Stimulated activated CD4-positive, alpha-beta T cell treated with anti-CD3 and anti-CD28 coated beads, Interleukin-12 subunit alpha, Interleukin-12 subunit beta, amount 100 ng/mL, for 48 hours (primary cell): ENCODE results near the gene C1QL4.
"Not testable (repeated sequence)": the region's sequence is repeated elsewhere in the genome, so short reads cannot be mapped to it uniquely, and the experiment has no call there.

Experiments
- DNase-seq, 3 donors: peaks; one replicate each; pipeline ENCODE4 v3.0.0-alpha.2; 2020; ENCODE audit warnings: low read depth in 2 of 3, low spot score in 1 of 3

Gene C1QL4

GRCh38 chr12:49336645-49337584 lies at the start of gene C1QL4:
TSS of gene C1QL4 (minus strand) at chr12:49337188. CDS start at chr12:49336477, 711 bp downstream.
- DNase-seq = peak; percentile 69 to 92 (median 84)

- DNase-seq = not testable (repeated sequence)
Observed at GRCh38 chr12:49380184-49380583, 43.2 kb upstream of the C1QL4 start.

- no peak for DNase-seq
Observed at GRCh38 chr12:49377386-49377785, 40.4 kb upstream of the C1QL4 start.

DNA sequence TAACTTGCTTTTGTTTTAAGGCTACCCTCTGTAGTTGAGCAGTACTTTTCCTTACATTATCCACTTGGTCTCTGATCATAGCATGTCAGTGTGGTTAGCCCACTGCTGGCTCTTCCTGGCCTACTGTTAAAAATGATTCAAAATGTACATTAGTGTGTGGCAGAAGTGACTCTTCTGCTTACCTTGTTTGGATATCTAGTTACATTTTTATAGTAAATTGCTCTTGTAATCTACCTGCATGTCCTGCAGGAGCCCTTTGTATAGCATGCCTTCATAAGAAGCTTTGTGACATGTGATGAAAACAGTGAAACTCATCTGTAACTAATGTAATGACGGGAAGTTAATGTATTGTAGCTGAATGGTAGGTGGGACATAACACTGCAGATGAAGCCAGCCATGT lies 38.4 kb upstream of the C1QL4 start:
- DNase-seq = no peak

- no peak for DNase-seq
Observed at GRCh38 chr12:49370539-49370938, 33.6 kb upstream of the C1QL4 start.

GRCh38 chr12:49369411-49370145 lies 32.6 kb upstream of the C1QL4 start:
- no peak for DNase-seq

DNA sequence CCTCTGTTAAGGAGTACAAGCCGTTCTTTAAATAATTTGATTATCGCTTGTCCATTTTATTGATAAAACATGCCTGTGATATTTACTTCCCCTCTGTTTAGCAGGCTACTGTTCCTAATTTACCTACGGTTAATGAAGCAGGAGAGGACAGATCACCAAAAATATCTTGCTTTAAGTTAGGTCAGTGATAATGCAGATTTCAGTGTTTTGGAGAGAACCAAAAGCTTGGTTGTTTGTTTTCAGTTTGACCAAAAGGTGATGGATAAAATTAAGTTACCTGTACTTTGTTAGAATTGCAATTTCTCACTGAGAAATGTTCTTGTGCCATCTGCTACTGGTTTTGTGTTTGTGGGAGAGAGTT lies 31.2 kb upstream of the C1QL4 start:
- DNase-seq = no peak

DNA sequence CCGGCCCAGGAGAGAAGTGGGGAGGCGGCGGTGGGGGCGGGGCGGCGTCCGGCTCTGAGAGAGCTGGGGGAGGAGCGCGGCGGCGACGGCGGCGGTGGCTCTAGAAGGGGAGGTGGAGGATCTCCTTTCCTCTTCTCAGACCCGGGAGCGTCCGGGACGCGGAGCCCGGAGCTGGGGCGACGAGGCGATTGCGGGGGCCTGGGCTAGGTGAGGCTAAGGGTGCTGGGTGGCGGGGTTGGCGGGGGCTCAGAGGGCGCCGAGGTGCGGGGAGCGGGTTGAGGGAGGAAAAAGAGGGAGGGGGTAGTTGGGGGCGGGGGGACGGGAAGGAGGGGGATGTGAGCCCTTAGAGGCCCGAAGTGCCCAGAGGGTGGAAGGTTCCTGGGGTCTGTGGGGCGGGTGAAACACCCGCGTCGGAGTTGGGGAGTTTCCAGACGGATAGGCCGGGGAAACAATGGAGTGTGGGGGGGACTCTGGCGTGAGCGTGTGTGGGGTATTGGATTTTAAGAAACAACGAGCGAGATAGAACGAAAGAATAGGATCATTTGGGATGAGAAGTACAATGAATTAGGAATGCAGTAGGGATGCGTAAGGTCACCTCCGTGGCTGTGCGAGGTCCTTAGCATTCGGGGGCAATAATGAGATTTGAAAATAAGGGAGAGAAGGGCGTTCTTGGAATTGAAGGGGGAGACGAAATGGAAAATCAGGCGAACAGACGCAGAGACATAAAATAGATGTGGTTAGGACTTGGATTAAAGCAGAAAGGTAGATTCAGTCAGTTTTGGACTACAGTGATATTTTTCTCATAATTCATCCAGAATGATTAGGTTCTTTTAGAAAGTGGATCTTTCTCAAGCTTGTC lies 30.6 kb upstream of the C1QL4 start, which contains the start of gene SPATS2:
SPATS2 (plus strand) TSS at position 82 of the 859 bp plus-strand sequence. CDS start 93,551 bp downstream, outside the sequence.
- DNase-seq = no peak

DNA sequence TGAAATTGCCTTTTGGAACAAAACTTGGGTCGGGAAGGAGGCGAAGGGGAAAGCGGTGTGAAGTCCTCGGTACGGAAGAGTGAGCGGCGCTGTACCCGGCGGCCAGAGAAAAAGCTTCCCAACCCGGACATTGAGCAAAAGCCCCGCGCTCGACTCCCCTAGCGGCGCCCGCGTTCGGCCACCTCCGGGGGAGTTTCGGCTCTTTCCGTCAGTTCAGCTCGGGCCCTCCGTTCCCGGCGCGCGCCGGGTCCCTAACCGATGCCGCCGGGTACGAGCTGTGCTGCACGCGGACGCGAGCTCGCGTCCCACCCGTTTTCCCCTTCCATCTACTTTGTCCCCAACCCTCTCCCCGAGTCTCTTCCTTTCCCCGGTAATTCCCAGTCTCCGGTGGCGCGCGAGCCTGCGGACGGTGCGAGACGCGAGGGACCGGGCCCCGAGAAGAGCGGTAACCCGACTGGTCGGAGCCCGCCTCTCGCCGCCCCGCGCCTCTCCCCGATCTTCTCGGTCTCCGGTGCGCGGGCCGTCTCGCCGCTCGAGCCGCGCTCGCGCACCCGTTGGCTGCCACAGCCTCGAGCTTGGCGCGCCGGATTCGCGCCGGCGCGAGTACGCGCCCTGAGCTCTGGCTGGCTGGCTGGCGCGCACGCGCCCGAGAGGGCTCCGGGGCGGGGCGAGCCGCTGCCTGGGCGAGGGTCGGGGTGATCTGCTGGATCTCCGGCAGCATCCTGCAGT lies 29.8 kb upstream of the C1QL4 start:
- peak; percentile 83 to 90 (median 86) for DNase-seq

DNA sequence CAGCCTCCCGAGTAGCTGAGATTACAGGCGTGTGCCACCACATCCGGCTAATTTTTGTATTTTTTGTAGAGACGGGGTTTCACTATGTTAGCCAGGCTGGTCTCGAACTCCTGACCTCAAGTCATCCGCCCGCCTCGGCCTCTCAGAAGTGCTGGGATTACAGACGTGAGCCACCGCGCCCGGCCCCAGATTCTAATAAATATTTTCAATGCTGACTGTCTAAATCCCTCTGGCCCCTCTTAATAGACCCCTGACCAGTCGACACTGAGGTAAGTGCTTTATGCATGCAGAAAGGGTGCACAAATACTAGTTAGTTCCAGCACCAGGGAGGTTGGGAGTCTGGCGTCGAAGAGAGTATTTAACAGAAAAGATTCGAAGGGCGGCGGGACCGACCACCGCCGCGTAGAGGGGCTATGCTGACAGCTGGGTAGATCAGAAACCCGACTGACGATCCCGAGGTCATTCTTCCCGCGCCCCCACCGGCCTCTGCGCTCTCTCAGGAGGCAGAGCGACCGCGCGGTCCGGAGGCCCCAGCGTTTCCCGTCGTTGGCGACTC lies 29.2 kb upstream of the C1QL4 start:
- no peak for DNase-seq

GRCh38 chr12:49365542-49365941 lies 28.6 kb upstream of the C1QL4 start:
- DNase-seq = no peak

DNA sequence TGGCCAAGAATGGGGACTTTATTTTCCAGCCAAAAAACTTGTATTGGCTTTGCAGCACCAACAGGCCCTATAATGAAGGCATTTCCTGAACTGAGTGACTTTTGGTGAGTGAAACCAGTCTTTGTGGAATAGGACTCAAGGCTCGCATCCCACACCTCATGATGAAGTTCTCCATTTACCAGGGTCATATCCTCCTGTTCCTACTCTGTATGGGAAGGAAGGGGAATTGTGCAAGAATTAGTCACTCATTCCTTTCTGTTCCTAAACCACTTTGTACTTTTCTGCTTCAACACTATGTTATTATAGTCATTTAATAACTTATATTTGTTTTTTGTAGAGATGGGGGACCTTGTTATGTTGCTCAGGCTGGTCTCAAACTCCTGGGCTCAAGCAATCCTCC lies 28.0 kb upstream of the C1QL4 start:
- no peak for DNase-seq

GRCh38 chr12:49362077-49362476 lies 25.1 kb upstream of the C1QL4 start:
- no peak for DNase-seq

DNA sequence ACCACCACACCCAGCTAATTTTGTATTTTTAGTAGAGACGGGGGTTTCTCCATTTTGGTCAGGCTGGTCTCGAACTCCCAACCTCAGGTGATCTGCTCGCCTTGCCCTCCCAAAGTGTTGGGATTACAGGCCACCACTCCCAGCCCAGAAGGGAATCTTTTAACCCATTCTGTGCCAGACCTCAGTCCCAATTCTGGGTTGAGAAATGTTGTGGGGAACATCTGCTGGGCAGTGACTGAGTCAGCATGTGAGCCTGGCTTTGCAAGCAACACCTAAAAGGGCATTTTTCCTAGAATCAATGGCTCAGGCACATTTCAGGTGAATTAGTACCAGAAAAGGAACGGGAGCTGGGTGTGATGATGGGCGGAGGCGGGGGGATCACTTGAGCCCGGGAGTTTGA lies 22.7 kb upstream of the C1QL4 start:
- DNase-seq = no peak

DNA sequence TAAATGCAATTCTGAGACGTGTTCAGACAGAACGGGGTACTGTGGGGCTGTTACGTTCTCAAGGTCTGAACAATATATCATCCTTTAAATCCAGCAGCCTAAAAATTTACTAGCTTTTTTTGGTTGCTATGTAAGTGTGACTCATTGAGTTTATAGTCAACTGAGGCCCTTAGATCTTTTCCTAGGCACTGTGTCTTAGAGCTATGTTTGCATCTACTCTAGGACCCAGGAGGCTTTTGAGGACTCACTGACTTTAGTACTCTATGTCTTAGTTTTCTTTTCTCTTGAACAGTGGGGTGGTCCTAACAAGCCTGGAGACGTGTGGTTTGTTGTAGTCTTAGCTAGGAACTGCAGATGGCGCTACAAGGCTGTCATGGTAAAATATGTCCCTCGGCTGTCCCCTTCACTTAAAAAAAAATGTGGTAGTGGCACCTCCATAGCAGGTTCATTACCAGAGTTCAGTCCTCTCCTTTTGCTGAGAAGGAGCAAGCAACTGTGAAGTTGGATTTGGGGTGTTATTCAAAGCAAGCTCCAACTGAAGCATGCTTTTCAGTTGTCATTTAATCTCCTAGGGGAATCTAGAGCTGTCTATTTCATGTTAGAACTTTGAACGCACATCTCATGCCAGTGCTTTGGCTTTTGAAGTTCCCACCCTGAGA lies 21.6 kb upstream of the C1QL4 start:
- DNase-seq = peak in 1 of 3 donors; percentile 56

- DNase-seq = no peak
Observed at GRCh38 chr12:49357103-49357678, 20.2 kb upstream of the C1QL4 start.

DNA sequence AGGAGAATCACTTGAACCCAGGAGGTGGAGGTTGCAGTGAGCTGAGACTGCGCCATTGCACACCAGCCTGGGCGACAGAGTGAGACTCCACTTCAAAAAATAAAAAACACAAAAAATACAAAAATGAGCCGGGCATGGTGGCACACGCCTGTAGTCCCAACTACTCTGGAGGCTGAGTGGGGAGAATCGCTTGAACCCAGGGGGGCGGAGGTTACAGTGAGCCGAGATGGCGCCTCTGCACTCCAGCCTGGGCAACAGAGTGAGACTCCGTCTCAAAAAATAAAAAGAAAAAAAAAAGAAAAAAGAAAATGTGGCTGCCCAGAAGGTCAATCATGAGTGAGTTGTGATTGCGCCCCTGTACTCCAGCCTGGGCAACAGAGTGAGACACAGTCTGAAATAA lies 18.9 kb upstream of the C1QL4 start:
- no peak for DNase-seq

DNA sequence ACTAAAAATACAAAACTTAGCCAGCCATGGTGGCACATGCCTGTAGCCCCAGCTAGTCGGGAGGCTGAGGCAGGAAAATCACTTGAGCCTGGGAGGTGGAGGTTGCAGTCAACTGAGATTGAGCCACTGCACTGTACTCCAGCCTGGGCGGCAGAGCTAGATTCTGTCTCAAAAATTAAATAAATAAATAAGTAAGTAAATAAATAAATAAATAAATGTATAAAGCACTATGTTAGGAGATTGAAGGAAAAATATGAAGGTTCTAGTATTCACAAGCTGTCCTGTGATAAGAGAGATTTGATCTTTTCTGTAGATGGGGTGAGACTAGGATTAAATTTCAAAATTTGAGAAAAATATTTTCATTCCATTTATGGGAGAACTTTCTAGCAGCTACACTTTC lies 15.4 kb upstream of the C1QL4 start:
- DNase-seq = no peak

GRCh38 chr12:49349266-49349665 lies 12.3 kb upstream of the C1QL4 start:
- DNase-seq = no peak
